ENCODE data around the gene UBXN6. TPM values are rescaled to one million over a fixed set of nuclear protein-coding genes. Genes with fewer than 3 reads are reported as not detected.

UBXN6 gene
- total RNA-seq, 3 donors from 2014 or later, result 79.1 to 104 (median 96.3) TPM

DNA sequence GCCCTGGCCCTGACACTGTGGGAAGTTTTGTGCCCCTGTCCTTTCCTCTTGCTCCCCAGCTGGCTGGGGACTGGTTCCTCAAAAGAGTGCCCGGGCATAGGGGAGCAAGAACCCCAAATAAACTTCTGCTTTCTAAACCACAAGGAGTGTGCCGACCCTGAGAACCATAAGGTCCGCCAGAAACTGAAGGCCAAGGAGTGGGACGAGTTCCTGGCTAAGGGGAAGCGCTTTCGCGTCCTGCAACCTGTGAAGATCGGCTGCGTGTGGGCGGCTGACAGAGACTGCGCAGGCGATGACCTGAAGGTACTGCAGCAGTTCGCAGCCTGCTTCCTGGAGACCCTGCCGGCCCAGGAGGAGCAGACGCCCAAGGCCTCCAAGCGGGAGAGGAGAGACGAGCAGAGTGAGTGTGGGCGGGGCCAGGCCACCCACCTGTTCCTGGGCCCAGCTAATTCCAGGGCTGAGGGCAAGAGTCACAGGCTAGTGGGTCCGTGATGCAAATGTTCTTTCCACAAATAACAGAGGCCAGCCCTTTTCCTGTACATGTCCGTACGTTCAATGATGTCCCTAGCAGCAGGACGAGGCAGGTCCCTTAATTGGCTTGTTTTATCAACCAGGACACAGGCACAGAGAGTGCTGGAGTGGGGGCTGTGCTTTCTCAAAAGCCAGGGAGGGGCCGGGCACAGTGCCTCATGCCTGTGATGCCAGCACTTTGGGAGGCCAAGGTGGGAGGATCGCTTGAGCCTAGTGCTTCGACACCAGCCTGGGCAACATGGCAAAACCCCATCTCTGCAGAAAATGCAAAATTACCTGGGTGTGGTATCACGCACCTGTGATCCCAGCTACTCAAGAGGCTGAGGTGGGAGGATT is 25.6 kb downstream of the UBXN6 start:
- TF ChIP-seq, protein P1, sequence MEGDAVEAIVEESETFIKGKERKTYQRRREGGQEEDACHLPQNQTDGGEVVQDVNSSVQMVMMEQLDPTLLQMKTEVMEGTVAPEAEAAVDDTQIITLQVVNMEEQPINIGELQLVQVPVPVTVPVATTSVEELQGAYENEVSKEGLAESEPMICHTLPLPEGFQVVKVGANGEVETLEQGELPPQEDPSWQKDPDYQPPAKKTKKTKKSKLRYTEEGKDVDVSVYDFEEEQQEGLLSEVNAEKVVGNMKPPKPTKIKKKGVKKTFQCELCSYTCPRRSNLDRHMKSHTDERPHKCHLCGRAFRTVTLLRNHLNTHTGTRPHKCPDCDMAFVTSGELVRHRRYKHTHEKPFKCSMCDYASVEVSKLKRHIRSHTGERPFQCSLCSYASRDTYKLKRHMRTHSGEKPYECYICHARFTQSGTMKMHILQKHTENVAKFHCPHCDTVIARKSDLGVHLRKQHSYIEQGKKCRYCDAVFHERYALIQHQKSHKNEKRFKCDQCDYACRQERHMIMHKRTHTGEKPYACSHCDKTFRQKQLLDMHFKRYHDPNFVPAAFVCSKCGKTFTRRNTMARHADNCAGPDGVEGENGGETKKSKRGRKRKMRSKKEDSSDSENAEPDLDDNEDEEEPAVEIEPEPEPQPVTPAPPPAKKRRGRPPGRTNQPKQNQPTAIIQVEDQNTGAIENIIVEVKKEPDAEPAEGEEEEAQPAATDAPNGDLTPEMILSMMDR (IDR thresholded peaks at IDR 0.05), result no peak
- DNase-seq (no peak), ATAC-seq (peak; percentile 52)
- H3K4me3 ChIP-seq, result no peak overlapping the region
- H3K9me3 ChIP-seq, result no peaks in the 10 kb centered on the region
- H3K36me3 ChIP-seq (ENCODE audit: low read depth), result no peaks in the 10 kb centered on the region
- intact Hi-C loops (cut with DNase I, micrococcal nuclease), result no loop called here
- no peaks in the 10 kb centered on the region for H3K4me1 ChIP-seq (ENCODE audit: low read depth)

DNA sequence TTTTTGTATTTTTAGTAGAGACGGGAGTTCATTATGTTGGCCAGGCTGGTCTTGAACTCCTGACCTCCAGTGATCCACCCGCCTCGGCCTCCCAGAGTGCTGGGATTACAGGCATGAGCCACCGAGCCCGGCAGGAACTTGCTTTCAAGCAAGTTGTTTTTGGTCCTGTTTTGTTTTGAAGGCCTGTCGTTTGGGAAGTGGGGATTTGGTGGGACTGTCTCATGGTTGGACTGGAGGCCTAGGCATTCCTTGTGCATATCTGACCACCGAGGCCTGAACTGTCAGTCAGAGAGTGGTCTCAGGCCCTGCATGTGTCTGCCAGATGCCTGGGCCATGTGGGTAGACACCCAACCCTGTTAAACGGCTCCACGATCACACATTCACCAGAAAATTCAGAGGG is 26.3 kb downstream of the UBXN6 start:
- Histone ChIP-seq H3K4me3 (no peak overlapping the region), H3K36me3 (ENCODE audit: low read depth) (no peaks in the 10 kb centered on the region)

DNA sequence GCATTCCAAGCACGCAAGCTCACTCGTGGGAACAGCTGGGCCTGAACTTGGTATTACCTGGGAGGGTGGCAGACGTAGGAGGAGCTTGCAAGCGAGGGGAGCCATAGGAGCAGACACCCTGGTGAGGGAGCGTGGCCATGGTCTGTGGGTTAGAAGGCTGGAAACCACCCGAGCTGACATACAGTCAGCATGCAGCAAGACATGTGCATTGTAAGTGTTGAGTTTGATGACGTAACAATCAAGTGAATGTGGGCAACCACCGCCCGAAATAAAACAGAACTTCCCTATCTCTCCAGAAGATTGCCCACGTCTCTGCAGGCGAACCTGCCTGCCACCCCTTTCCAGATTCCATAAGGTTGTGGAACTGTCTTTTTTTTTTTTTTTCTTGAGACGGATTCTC is 26.8 kb downstream of the UBXN6 start:
- TF ChIP-seq, protein P1 (IDR thresholded peaks at IDR 0.05), result no peak
- ATAC-seq, result peak; percentile 15
- peak in 1 of 3 donors; percentile 10 for DNase-seq
- Histone ChIP-seq H3K36me3 (ENCODE audit: low read depth) (no peaks in the 10 kb centered on the region), H3K4me1 (ENCODE audit: low read depth) (no peaks in the 10 kb centered on the region), H3K9me3 (no peaks in the 10 kb centered on the region), H3K4me3 (no peak overlapping the region)
- intact Hi-C loops (cut with DNase I, micrococcal nuclease), result no loop called here

More for the DNA sequence above, 26.3 kb downstream of the UBXN6 start:
- Histone ChIP-seq H3K9me3 (no peaks in the 10 kb centered on the region), H3K4me1 (ENCODE audit: low read depth) (no peaks in the 10 kb centered on the region)
- DNase-seq (no peak), ATAC-seq (no peak)
- intact Hi-C loops (cut with DNase I, micrococcal nuclease), result no loop called here
- TF ChIP-seq, protein P1 (IDR thresholded peaks at IDR 0.05), result no peak

DNA sequence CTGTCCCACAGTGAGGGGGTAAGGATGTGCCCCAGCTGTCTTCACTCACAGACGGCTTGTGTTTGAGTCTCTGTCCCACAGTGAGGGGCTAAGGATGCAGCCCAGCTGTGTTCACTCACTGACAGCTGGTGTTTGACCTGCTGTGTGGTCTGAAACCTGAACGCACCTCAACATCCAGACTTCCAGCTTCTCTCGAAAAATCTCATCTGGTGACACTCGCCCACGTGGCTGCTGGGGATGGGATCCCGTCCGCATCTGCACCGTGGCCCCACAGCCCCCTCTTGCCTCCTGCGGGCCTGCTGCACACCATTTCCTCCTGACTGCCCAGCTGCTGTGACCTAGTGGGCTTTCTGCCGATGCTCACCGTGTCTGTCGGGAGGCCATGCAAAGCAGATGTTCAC is 27.8 kb downstream of the UBXN6 start:
- TF ChIP-seq, protein P1 (IDR thresholded peaks at IDR 0.05), result no peak
- Histone ChIP-seq H3K9me3 (no peaks in the 10 kb centered on the region), H3K4me3 (no peak overlapping the region), H3K36me3 (ENCODE audit: low read depth) (no peaks in the 10 kb centered on the region), H3K4me1 (ENCODE audit: low read depth) (no peaks in the 10 kb centered on the region)
- intact Hi-C loops (cut with DNase I, micrococcal nuclease), result no loop called here
- DNase-seq (no peak), ATAC-seq (no peak)

DNA sequence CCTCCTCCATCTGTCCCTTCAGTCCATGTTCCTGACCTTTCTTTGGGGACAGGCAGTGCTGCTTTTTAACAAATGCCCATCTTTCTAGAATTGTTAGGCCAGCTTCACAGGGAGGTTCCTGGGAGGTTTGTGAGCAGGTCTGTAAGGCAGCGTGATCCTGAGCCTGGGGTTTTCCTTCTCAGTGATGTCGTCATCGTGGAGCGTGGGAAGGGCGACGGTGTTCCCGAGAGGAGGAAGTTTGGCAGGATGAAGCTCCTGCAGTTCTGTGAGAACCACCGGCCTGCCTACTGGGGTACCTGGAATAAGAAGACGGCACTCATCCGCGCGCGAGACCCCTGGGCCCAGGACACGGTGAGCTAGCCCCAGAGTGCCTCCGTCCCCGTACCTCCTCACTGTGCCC is 28.3 kb downstream of the UBXN6 start:
- intact Hi-C loops (cut with DNase I, micrococcal nuclease), result no loop called here

More for the DNA sequence above, 28.3 kb downstream of the UBXN6 start:
- H3K4me1 ChIP-seq (ENCODE audit: low read depth), result no peaks in the 10 kb centered on the region
- no peaks in the 10 kb centered on the region for H3K9me3 ChIP-seq
- no peak overlapping the region for H3K4me3 ChIP-seq
- ATAC-seq (no peak), DNase-seq (no peak)
- TF ChIP-seq, protein P1 (IDR thresholded peaks at IDR 0.05), result no peak
- no peaks in the 10 kb centered on the region for H3K36me3 ChIP-seq (ENCODE audit: low read depth)
